ENCODE measurements around the gene GAST. TPM values are rescaled to one million over a fixed set of nuclear protein-coding genes. Genes with fewer than 3 reads are reported as not detected.

GAST gene
- total and polyA plus RNA-seq, 8 donors, result not detected

DNA sequence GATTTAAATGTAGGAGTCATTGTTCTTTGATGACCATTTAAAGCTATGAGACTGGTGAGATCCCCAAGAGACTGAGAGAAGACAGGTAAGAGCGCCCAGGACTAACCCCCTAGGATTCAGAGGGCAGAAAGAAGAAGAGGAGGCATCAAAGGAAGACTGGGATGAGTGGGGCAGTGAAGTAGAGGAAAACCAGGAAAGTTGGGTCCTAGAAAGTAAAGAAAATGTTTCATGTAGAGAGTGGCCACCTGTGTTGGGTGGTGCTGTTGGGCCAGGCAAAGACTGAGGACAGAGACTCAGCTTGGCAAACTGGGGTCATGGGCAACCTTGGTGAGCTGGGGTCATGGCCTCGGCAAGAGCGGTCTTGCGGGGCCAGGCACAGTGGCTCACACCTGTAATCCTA, 23.6 kb downstream of the GAST start:
- ATAC-seq, result no peak
- Histone ChIP-seq H3K27me3 (peaks cover 0 to 19% (median 3%) of the 10 kb centered on the region in 4 donors), H3K4me1 (peaks cover 7 to 13% (median 11%) of the 10 kb centered on the region in 3 donors), H3K27ac (no peak overlapping the region), H3K36me3 (no peaks in the 10 kb centered on the region), H3K4me3 (no peak overlapping the region), H3K9me3 (no peaks in the 10 kb centered on the region)
- TF ChIP-seq CTCF (IDR thresholded peaks at IDR 0.05), result no peak
- intact Hi-C loops (cut with DNase I), result loop anchor here (2.0 to 10.0 kb wide), 3 partner anchors 65 to 219 kb away; no protein-coding TSS in a partner anchor
- no peak for FAIRE-seq
- DNase-seq, result no peak
- 63 to 75% methylated on average over 4 of the region's 4 CpGs for WGBS, 2 donors

DNA sequence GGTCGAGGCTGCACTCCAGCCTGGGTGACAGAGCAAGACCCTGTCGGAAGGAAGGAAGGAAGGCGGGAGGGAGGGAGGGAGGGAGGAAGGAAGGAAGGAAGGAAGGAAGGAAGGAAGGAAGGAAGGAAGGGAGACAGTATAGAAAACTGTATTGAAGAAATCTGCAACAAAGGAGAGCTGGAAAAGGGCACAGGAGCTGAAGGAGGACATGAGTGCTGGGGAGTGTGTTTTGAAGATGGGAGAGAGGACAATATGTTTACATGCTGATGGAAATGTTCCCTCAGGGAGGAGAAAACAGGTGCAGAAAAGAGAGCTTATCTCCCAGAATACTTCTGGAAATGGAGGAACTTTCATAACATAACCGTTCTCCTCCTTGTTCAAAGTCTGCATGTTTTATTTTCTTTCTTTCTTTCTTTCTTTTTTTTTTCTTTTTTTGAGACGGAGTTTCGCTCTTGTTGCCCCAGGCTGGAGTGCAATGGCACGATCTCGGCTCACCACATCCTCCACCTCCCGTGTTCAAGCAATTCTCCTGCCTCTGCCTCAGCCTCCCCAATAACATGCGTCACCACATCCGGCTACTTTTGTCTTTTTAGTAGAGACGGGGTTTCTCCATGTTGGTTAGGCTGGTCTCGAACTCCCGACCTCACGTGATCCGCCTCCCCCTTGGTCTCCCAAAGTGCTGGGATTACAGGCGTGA, 25.0 kb downstream of the GAST start:
- no peak overlapping the region for H3K27ac ChIP-seq
- intact Hi-C loops (cut with DNase I), result loop anchor here (2.0 to 10.0 kb wide), 3 partner anchors 64 to 218 kb away; no protein-coding TSS in a partner anchor
- peaks cover 0 to 19% (median 3%) of the 10 kb centered on the region in 4 donors for H3K27me3 ChIP-seq
- H3K4me1 ChIP-seq, result peaks cover 7 to 13% (median 11%) of the 10 kb centered on the region in 3 donors
- WGBS, 2 donors, result 53 to 65% methylated on average over 16 to 17 of the region's 17 CpGs
- H3K9me3 ChIP-seq, result no peaks in the 10 kb centered on the region
- DNase-seq, result no peak
- TF ChIP-seq CTCF (IDR thresholded peaks at IDR 0.05), result no peak
- FAIRE-seq, result no peak
- no peak for ATAC-seq
- no peak overlapping the region for H3K4me3 ChIP-seq
- no peaks in the 10 kb centered on the region for H3K36me3 ChIP-seq

DNA sequence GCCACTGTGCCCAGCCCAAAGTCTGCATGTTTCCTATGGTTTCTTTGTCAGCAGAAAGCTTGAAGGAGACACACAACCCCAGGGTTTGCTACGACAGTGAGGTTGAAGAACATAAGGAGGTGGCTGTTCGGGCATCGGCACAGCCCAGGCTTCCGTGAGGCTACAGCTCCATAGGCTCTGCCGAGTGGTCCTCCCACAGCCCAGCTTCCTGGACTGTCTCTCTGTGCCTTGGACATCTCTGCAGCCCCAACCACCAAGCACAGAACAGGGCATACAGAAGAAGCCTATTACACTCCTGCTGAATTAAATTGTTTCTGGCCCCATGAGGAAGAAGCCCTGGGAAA, 25.5 kb downstream of the GAST start:
- Histone ChIP-seq H3K4me3 (no peak overlapping the region), H3K4me1 (peaks cover 7 to 13% (median 11%) of the 10 kb centered on the region in 3 donors), H3K9me3 (no peaks in the 10 kb centered on the region), H3K27ac (no peak overlapping the region), H3K27me3 (peaks cover 0 to 19% (median 3%) of the 10 kb centered on the region in 4 donors), H3K36me3 (no peaks in the 10 kb centered on the region)
- DNase-seq (no peak), ATAC-seq (peak in 2 of 4 donors; percentile 1 to 2), FAIRE-seq (no peak)
- intact Hi-C loops (cut with DNase I), result loop anchor here (2.0 to 10.0 kb wide), 3 partner anchors 63 to 217 kb away; no protein-coding TSS in a partner anchor
- TF ChIP-seq CTCF (IDR thresholded peaks at IDR 0.05), result no peak
- WGBS, 2 donors, result 26 to 31% methylated on average over 5 of the region's 5 CpGs

GRCh38 chr17:41738077-41738800, 26.1 kb downstream of the GAST start:
- Histone ChIP-seq H3K4me3 (no peak overlapping the region), H3K36me3 (no peaks in the 10 kb centered on the region), H3K4me1 (peaks cover 7 to 13% (median 11%) of the 10 kb centered on the region in 3 donors), H3K9me3 (no peaks in the 10 kb centered on the region), H3K27ac (peak overlapping the region in 3 of 4 donors; percentile 4 to 60 (median 54)), H3K27me3 (peaks cover 0 to 19% (median 3%) of the 10 kb centered on the region in 4 donors)
- 13% methylated on average over 9 to 10 of the region's 10 CpGs for WGBS, 2 donors
- peak; percentile 71 to 95 (median 88) for DNase-seq
- FAIRE-seq, result no peak
- ATAC-seq, result peak; percentile 88 to 94 (median 91)
- TF ChIP-seq CTCF (IDR thresholded peaks at IDR 0.05), result peak; percentile 94 to 99 (median 98)
- intact Hi-C loops (cut with DNase I), result loop anchor here in 2 of 3 donors (10.0 kb wide), 2 partner anchors 67 to 217 kb away; no protein-coding TSS in a partner anchor

Data from pancreas (tissue), 10 donors.